ENCODE data around the gene DNAJC27. TPM values are rescaled to one million over a fixed set of nuclear protein-coding genes. Genes with fewer than 3 reads are reported as not detected.

DNAJC27 gene
- total and polyA plus RNA-seq, 9 of the 15 experiments (the other 6 are each of a cell fraction or from before 2014, with no cell fraction given) = 0.53 to 5.9 (median 3.0) TPM

- TF ChIP-seq TFE3 (CRISPR knock-in tag; IDR thresholded peaks at IDR 0.05) = no peak
- no peak for TF ChIP-seq HSF4 (CRISPR knock-in tag; IDR thresholded peaks at IDR 0.05; ENCODE audit: borderline replicate concordance)
- TF ChIP-seq KAT2B (IDR thresholded peaks at IDR 0.05; ENCODE audit: low read depth, low read length) = no peak
- peak; percentile 51; the same call in 1 of the 2 replicates for TF ChIP-seq BHLHE40 (IDR thresholded peaks at IDR 0.05; ENCODE audit: low read length)
- TF ChIP-seq MYC (IDR thresholded peaks at IDR 0.05; ENCODE audit: low read depth, low read length) = peak; percentile 77
- no peak for TF ChIP-seq MYC (CRISPR knock-in tag; IDR thresholded peaks at IDR 0.05; ENCODE audit: borderline replicate concordance, low read depth)
- TF ChIP-seq ZKSCAN1 (IDR thresholded peaks at IDR 0.05; ENCODE audit: low read depth, low read length) = no peak
- peak; percentile 86 for TF ChIP-seq RBBP5 (IDR thresholded peaks at IDR 0.05; ENCODE audit: borderline replicate concordance, insufficient read depth, low read length, poor library complexity, severe bottlenecking)
- TF ChIP-seq ZBTB5 (IDR thresholded peaks at IDR 0.05) = no peak
- peak; percentile 43; the same call in 1 of the 2 replicates for TF ChIP-seq SMARCC2 (IDR thresholded peaks at IDR 0.05; ENCODE audit: low read depth)
- TF ChIP-seq CBFA2T2 (conservative IDR thresholded peaks at IDR 0.05) = no peak
- no peak for TF ChIP-seq SPI1 (IDR thresholded peaks at IDR 0.05; ENCODE audit: borderline replicate concordance, low read depth, low read length)
- no peak for TF ChIP-seq ZNF174 (CRISPR knock-in tag; IDR thresholded peaks at IDR 0.05)
- TF ChIP-seq BRF1 (IDR thresholded peaks at IDR 0.05; ENCODE audit: borderline replicate concordance, extremely low read depth, insufficient read length) = no peak
- no peak for TF ChIP-seq U2AF1 (optimal IDR thresholded peaks at IDR 0.05; ENCODE audit: low read depth, low read length)
- 0 out of 4 replicates have a peak, but pooled peaks of 1 of the 2 experiments have one; percentile 45 for TF ChIP-seq KDM4B (IDR thresholded peaks at IDR 0.05; ENCODE audit: borderline replicate concordance in 2 of 2, low read depth in 1 of 2)
- TF ChIP-seq ARID3A (IDR thresholded peaks at IDR 0.05; ENCODE audit: borderline replicate concordance, low read depth, low read length) = no peak
- no peak for TF ChIP-seq MEF2D (tag; conservative IDR thresholded peaks at IDR 0.05; ENCODE audit: low read depth)
- no peak for TF ChIP-seq CCAR2 (IDR thresholded peaks at IDR 0.05; ENCODE audit: low read depth, low read length)
- TF ChIP-seq PYGO2 (tag; IDR thresholded peaks at IDR 0.05) = no peak
- peak in 1 of 2 experiments; percentile 56; a peak in 2 of 4 replicates for TF ChIP-seq TRIM24 (IDR thresholded peaks at IDR 0.05)
- peak; percentile 48 for TF ChIP-seq HNRNPLL (IDR thresholded peaks at IDR 0.05; ENCODE audit: low read depth, low read length, poor library complexity, severe bottlenecking)
- peak; percentile 19; the same call in 1 of the 2 replicates for TF ChIP-seq PRMT5 (CRISPR knock-in tag; IDR thresholded peaks at IDR 0.05)
- no peak for TF ChIP-seq MAFK (IDR thresholded peaks at IDR 0.05; ENCODE audit: low read length)
Measured at GRCh38 chr2:24971536-24972314, at the start of gene DNAJC27 (continued).

Measured in K562 (cell line).